SK-N-SH (cell line): ENCODE results near the gene BSN.

ENCODE experiments used
- CHD2 ChIP-seq: fragments of 150-350 bp; IDR thresholded peaks from 2 replicates; pipeline ENCODE4 v1.6.1; 2018; ENCODE audit warnings: low read length; ENCODE audit not compliant: partially characterized antibody
- CTCF ChIP-seq: fragments of 200-600 bp; sonication (generic); IDR thresholded peaks from 2 replicates; pipeline ENCODE4 v1.6.1; 2017; ENCODE audit warnings: antibody characterized with exemption, mild to moderate bottlenecking, moderate library complexity
- FOXM1 ChIP-seq: IDR thresholded peaks from 2 replicates; pipeline ENCODE4 v1.4.0; 2012; ENCODE audit warnings: low read depth, mild to moderate bottlenecking
- GATA2 ChIP-seq: sonication (generic); formaldehyde crosslinking; IDR thresholded peaks from 2 replicates; pipeline ENCODE4 v1.5.0; 2020; ENCODE audit warnings: mild to moderate bottlenecking, missing genetic modification reagents
- NRF1 ChIP-seq: IDR thresholded peaks from 2 replicates; pipeline ENCODE4 v1.6.1; 2012; ENCODE audit warnings: low read depth, mild to moderate bottlenecking, low read length
- POLR2AphosphoS5 ChIP-seq: IDR thresholded peaks from 2 replicates; pipeline ENCODE4 v1.6.1; 2012; ENCODE audit warnings: low read depth, low read length
- RAD21 ChIP-seq: IDR thresholded peaks from 2 replicates; pipeline ENCODE4 v1.6.1; 2012; ENCODE audit warnings: mild to moderate bottlenecking, low read length
- TAF1 ChIP-seq: IDR thresholded peaks from 2 replicates; pipeline ENCODE4 v1.6.1; 2012; ENCODE audit warnings: low read depth, mild to moderate bottlenecking, low read length, moderate library complexity, borderline replicate concordance

GRCh38 chr3:49556500-49557275, 2.4 kb downstream of the BSN start:
- TF ChIP-seq TAF1 (no peak), CTCF (no peak), RAD21 (no peak), CHD2 (no peak), NRF1 (no peak), GATA2 (no peak), POLR2AphosphoS5 (no peak), FOXM1 (no peak)
